SK-N-SH (cell line): Measurements from ENCODE around the gene LPAR1. TPM values are rescaled to one million over a fixed set of nuclear protein-coding genes. Genes with fewer than 3 reads are reported as not detected.

ENCODE experiments used
- CTCF ChIA-PET: fragments of 300-600, 350-600 bp; formaldehyde crosslinking; extraction: SDS; loops from one replicate; lab custom pipeline; 2021; lab: Yijun Ruan, JAX
- POLR2A ChIA-PET: fragments of 350-600 bp; sonication (Branson Sonifier 250); formaldehyde crosslinking; extraction: SDS; loops from one replicate; lab custom pipeline; 2020; ENCODE audit warnings: antibody characterized with exemption, inconsistent platforms; lab: Yijun Ruan, JAX
- DNase-seq: peaks from one replicate; pipeline ENCODE4 v3.0.0; 2012
- H2AFZ ChIP-seq: fragments of 200-600 bp; sonication (generic); 2 replicates; pipeline ENCODE4 v1.8.1; 2016; ENCODE audit warnings: antibody characterized with exemption, mild to moderate bottlenecking, low read depth
- H3F3A ChIP-seq: fragments of 200-600 bp; sonication (generic); replicated peaks from 2 replicates; pipeline ENCODE3; 2016; ENCODE audit warnings: antibody characterized with exemption, mild to moderate bottlenecking; ENCODE audit not compliant: insufficient read depth
- H3K27ac ChIP-seq, 2 experiments: fragments of 200-500 bp in 1 of 2; fragments of 200-600 bp in 1 of 2; sonication (Bioruptor generic) in 1 of 2; sonication (generic), shearing (Covaris generic) in 1 of 2; 2 replicates each; pipeline versions ENCODE4 v1.5.1 to v1.6.1; 2014 to 2016; ENCODE audit warnings: low read depth in 2 of 2, inconsistent platforms in 1 of 2, low read length in 1 of 2, mild to moderate bottlenecking in 1 of 2, mixed read lengths in 1 of 2
- H3K27me3 ChIP-seq: fragments of 200-600 bp; sonication (generic), shearing (Covaris generic); 2 replicates; pipeline ENCODE4 v1.6.1; 2016; ENCODE audit warnings: mixed run types; ENCODE audit not compliant: insufficient read depth
- H3K36me3 ChIP-seq, 2 experiments: fragments of 200-500 bp in 1 of 2; fragments of 200-600 bp in 1 of 2; sonication (Bioruptor generic) in 1 of 2; sonication (generic) in 1 of 2; replicated peaks in 1 of 2; 2 replicates each; pipeline versions ENCODE3 to v1.5.1; 2014 to 2016; ENCODE audit warnings: low read length in 1 of 2, mild to moderate bottlenecking in 1 of 2; ENCODE audit not compliant: insufficient read depth in 2 of 2, control insufficient read depth in 1 of 2
- H3K4me1 ChIP-seq, 2 experiments: fragments of 200-500 bp in 1 of 2; fragments of 200-600 bp in 1 of 2; sonication (Bioruptor generic) in 1 of 2; sonication (generic), shearing (Covaris generic) in 1 of 2; 2 replicates each; pipeline versions ENCODE4 v1.5.1 to v1.6.1; 2014 to 2016; ENCODE audit warnings: low read depth in 1 of 2, low read length in 1 of 2, mixed run types in 1 of 2; ENCODE audit not compliant: insufficient read depth in 2 of 2, control insufficient read depth in 1 of 2
- H3K4me2 ChIP-seq: fragments of 200-600 bp; sonication (generic), shearing (Covaris generic); 2 replicates; pipeline ENCODE4 v1.6.1; 2017; ENCODE audit warnings: mixed run types
- H3K4me3 ChIP-seq, 2 experiments: fragments of 200-500 bp in 1 of 2; fragments of 200-600 bp in 1 of 2; sonication (Bioruptor generic) in 1 of 2; sonication (generic), shearing (Covaris generic) in 1 of 2; 2 replicates each; pipeline versions ENCODE4 v1.5.1 to v1.8.1; 2014 to 2016; ENCODE audit warnings: low read depth in 2 of 2, inconsistent platforms in 1 of 2, low read length in 1 of 2, mild to moderate bottlenecking in 1 of 2, mixed read lengths in 1 of 2, moderate library complexity in 1 of 2
- H3K79me2 ChIP-seq: fragments of 200-600 bp; sonication (generic); 2 replicates; pipeline ENCODE4 v1.8.1; 2017; ENCODE audit warnings: mild to moderate bottlenecking; ENCODE audit not compliant: insufficient read depth
- H3K9ac ChIP-seq: fragments of 200-600 bp; sonication (generic); 2 replicates; pipeline ENCODE4 v1.6.1; 2017; ENCODE audit warnings: mixed run types
- H3K9me2 ChIP-seq: fragments of 200-600 bp; sonication (generic); 2 replicates; pipeline ENCODE4 v1.6.1; 2017; ENCODE audit warnings: mixed run types
- H3K9me3 ChIP-seq: fragments of 200-600 bp; sonication (generic); 2 replicates; pipeline ENCODE4 v1.6.1; 2017; ENCODE audit warnings: mixed run types, mild to moderate bottlenecking, moderate library complexity
- H4K20me1 ChIP-seq: fragments of 200-600 bp; sonication (generic); 2 replicates; pipeline ENCODE4 v1.6.1; 2017; ENCODE audit warnings: mild to moderate bottlenecking, mixed run types; ENCODE audit not compliant: insufficient read depth
- EP300 ChIP-seq, 2 experiments: IDR thresholded peaks; 2 replicates each; pipeline versions ENCODE4 v1.4.0 to v1.6.1; 2012; ENCODE audit warnings: borderline replicate concordance in 1 of 2, low read depth in 1 of 2, low read length in 1 of 2
- EZH2phosphoT487 ChIP-seq: fragments of 200-600 bp; sonication (generic); IDR thresholded peaks from 2 replicates; pipeline ENCODE4 v1.6.1; 2017; ENCODE audit warnings: low read depth, mixed run types, mild to moderate bottlenecking, antibody characterized with exemption, moderate library complexity, borderline replicate concordance
- FOXM1 ChIP-seq: IDR thresholded peaks from 2 replicates; pipeline ENCODE4 v1.4.0; 2012; ENCODE audit warnings: low read depth, mild to moderate bottlenecking
- GATA2 ChIP-seq: sonication (generic); formaldehyde crosslinking; IDR thresholded peaks from 2 replicates; pipeline ENCODE4 v1.5.0; 2020; ENCODE audit warnings: mild to moderate bottlenecking, missing genetic modification reagents
- MAX ChIP-seq: IDR thresholded peaks from 2 replicates; pipeline ENCODE4 v1.4.0; 2012; ENCODE audit warnings: low read depth
- MXI1 ChIP-seq: IDR thresholded peaks from 2 replicates; pipeline ENCODE4 v1.6.1; 2012; ENCODE audit warnings: mild to moderate bottlenecking, low read depth, low read length, improper control_type of control experiment
- NFIC ChIP-seq: IDR thresholded peaks from 2 replicates; pipeline ENCODE4 v1.4.0; 2012; ENCODE audit warnings: borderline replicate concordance
- NRF1 ChIP-seq: IDR thresholded peaks from 2 replicates; pipeline ENCODE4 v1.6.1; 2012; ENCODE audit warnings: low read depth, mild to moderate bottlenecking, low read length
- PBX3 ChIP-seq: IDR thresholded peaks from 2 replicates; pipeline ENCODE4; 2012
- POLR2AphosphoS5 ChIP-seq: IDR thresholded peaks from 2 replicates; pipeline ENCODE4 v1.6.1; 2012; ENCODE audit warnings: low read depth, low read length
- RAD21 ChIP-seq: IDR thresholded peaks from 2 replicates; pipeline ENCODE4 v1.6.1; 2012; ENCODE audit warnings: mild to moderate bottlenecking, low read length
- RFX5 ChIP-seq: IDR thresholded peaks from 2 replicates; pipeline ENCODE4 v1.6.1; 2012; ENCODE audit warnings: mild to moderate bottlenecking, improper control_type of control experiment, low read length
- SMC3 ChIP-seq: IDR thresholded peaks from 2 replicates; pipeline ENCODE4 v1.6.1; 2012; ENCODE audit warnings: low read depth, low read length, improper control_type of control experiment
- TCF12 ChIP-seq: IDR thresholded peaks from 2 replicates; pipeline ENCODE4 v1.4.0; 2012
- TEAD4 ChIP-seq: IDR thresholded peaks from 2 replicates; pipeline ENCODE4 v1.4.0; 2012; ENCODE audit warnings: mild to moderate bottlenecking, borderline replicate concordance; ENCODE audit not compliant: insufficient read depth
- YY1 ChIP-seq: IDR thresholded peaks from 2 replicates; pipeline ENCODE4 v1.4.0; 2012; ENCODE audit warnings: low read depth, mild to moderate bottlenecking
- WGBS: methylation state at CpG from one replicate; pipeline ENCODE4 v1.1.6; 2017; ENCODE audit warnings: low lambda C conversion rate; 5-methylcytosine and 5-hydroxymethylcytosine counted together
- polyA plus RNA-seq, 3 experiments: library from polyadenylated mRNA; depleted of rRNA; stranded (reverse); fragments of >200 nt; gene quantifications; 2 replicates each; pipeline ENCODE4 v1.2.3, GENCODE V29; 2012
- TF ChIP-seq, protein P1 (sequence below): IDR thresholded peaks from 2 replicates; pipeline ENCODE4 v1.4.0; 2012; ENCODE audit warnings: low read depth, borderline replicate concordance

The LPAR1 gene
- polyA plus RNA-seq, 1 of the 3 experiments (the other 2 are of a cell fraction) = 9.4 TPM

GRCh38 chr9:111064160-111064837, 26.0 kb upstream of the LPAR1 start:
- WGBS = 61% methylated on average over 7 of the region's 7 CpGs

DNA sequence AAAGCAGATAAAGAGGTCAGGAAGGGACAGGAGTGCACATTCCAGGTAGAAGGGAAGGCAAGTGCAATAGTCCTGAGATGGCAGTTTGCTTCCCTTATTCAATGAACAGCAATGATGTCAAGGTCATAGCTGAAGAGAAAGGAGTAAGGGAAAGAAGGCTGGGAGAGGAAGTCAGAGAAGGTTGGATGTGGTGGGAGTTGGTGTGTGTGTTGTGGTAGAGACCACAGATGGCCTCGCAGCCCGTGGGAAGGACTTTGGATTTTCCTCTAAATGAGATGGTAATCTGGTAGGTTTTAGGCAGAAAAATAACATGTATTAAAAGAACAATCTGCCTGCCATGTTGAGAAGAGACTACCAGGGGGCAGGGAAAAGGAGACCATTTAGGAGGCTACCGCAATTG, 25.1 kb upstream of the LPAR1 start:
- 80% methylated on average over 3 of the region's 3 CpGs for WGBS
- H3K4me2 ChIP-seq = no peak overlapping the region
- peaks cover 8 to 15% of the 10 kb centered on the region in 2 experiments; a peak in 3 of 4 replicates for H3K4me1 ChIP-seq
- CTCF ChIA-PET = interaction anchor here (1.0 kb wide), 1 partner anchor 24 kb away, joined by 3 read pairs; no protein-coding TSS in a partner anchor
- no peaks in the 10 kb centered on the region for H3K9me2 ChIP-seq
- H3K9ac ChIP-seq = no peak overlapping the region
- no peak for TF ChIP-seq FOXM1
- no peak for TF ChIP-seq EZH2phosphoT487
- TF ChIP-seq RFX5 = no peak
- TF ChIP-seq MAX = no peak
- no peak for TF ChIP-seq SMC3
- TF ChIP-seq POLR2AphosphoS5 = no peak
- TF ChIP-seq RAD21 = no peak
- TF ChIP-seq, all 33 proteins: peak for 0
- Histone ChIP-seq H3K27me3 (no peaks in the 10 kb centered on the region), H3K36me3 (no peaks in the 10 kb centered on the region), H2AFZ (no peak overlapping the region), H4K20me1 (no peaks in the 10 kb centered on the region), H3K27ac (no peak overlapping the region), H3K9me3 (no peaks in the 10 kb centered on the region), H3K4me3 (no peak overlapping the region), H3F3A (no peaks in the 10 kb centered on the region), H3K79me2 (no peaks in the 10 kb centered on the region)
- no peak for DNase-seq
- POLR2A ChIA-PET = no interaction called here

More at GRCh38 chr9:111064160-111064837, 26.0 kb upstream of the LPAR1 start:
- H3K9me2 ChIP-seq = no peaks in the 10 kb centered on the region
- DNase-seq = no peak
- TF ChIP-seq EP300 (IDR thresholded peaks at IDR 0.05; ENCODE audit: borderline replicate concordance in 1 of 2, low read depth in 1 of 2, low read length in 1 of 2) (no peak), GATA2 (CRISPR knock-in tag) (no peak), TEAD4 (no peak), RFX5 (no peak), YY1 (no peak), NRF1 (no peak), TCF12 (no peak), MXI1 (no peak), SMC3 (no peak), NFIC (no peak), POLR2AphosphoS5 (no peak), PBX3 (no peak)
- TF ChIP-seq, protein P1, sequence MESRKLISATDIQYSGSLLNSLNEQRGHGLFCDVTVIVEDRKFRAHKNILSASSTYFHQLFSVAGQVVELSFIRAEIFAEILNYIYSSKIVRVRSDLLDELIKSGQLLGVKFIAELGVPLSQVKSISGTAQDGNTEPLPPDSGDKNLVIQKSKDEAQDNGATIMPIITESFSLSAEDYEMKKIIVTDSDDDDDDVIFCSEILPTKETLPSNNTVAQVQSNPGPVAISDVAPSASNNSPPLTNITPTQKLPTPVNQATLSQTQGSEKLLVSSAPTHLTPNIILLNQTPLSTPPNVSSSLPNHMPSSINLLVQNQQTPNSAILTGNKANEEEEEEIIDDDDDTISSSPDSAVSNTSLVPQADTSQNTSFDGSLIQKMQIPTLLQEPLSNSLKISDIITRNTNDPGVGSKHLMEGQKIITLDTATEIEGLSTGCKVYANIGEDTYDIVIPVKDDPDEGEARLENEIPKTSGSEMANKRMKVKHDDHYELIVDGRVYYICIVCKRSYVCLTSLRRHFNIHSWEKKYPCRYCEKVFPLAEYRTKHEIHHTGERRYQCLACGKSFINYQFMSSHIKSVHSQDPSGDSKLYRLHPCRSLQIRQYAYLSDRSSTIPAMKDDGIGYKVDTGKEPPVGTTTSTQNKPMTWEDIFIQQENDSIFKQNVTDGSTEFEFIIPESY = no peak
- no peaks in the 10 kb centered on the region for H3K27me3 ChIP-seq
- H3K27ac ChIP-seq = no peak overlapping the region
- H4K20me1 ChIP-seq = no peaks in the 10 kb centered on the region
- no peak overlapping the region for H3K4me3 ChIP-seq
- H3K9me3 ChIP-seq = no peaks in the 10 kb centered on the region
- H3K9ac ChIP-seq = no peak overlapping the region
- ChIA-PET CTCF (interaction anchor here (0.7 to 1.1 kb wide), 2 partner anchors 86 to 426 kb away, joined by 3 read pairs; no protein-coding TSS in a partner anchor), POLR2A (no interaction called here)
- peaks cover 8 to 17% of the 10 kb centered on the region in 2 experiments; a peak in 3 of 4 replicates for H3K4me1 ChIP-seq
- H3F3A ChIP-seq = no peaks in the 10 kb centered on the region
- no peaks in the 10 kb centered on the region for H3K36me3 ChIP-seq
- no peak overlapping the region for H2AFZ ChIP-seq
- H3K79me2 ChIP-seq = no peaks in the 10 kb centered on the region
- no peak overlapping the region for H3K4me2 ChIP-seq
